Spinal cord (tissue), 10 donors: ENCODE measurements around the gene PRDM15. TPM values are rescaled to one million over a fixed set of nuclear protein-coding genes. Genes with fewer than 3 reads are reported as not detected.

Experiments used
- DNase-seq, 6 donors: peaks; one replicate each; pipeline versions ENCODE4 v3.0.0 to v3.0.0-alpha.2; 2013 to 2015; ENCODE audit warnings: low spot score in 6 of 6, low read depth in 4 of 6
- H3K27ac ChIP-seq: one replicate; pipeline ENCODE4 v1.5.1; 2013; ENCODE audit warnings: low read depth, low read length, control low read depth
- H3K27me3 ChIP-seq: one replicate; pipeline ENCODE4 v1.6.1; 2013; ENCODE audit warnings: low read length; ENCODE audit not compliant: control insufficient read depth, insufficient read depth
- H3K36me3 ChIP-seq: one replicate; pipeline ENCODE4 v1.6.1; 2013; ENCODE audit warnings: low read length; ENCODE audit not compliant: control insufficient read depth, insufficient read depth
- H3K4me1 ChIP-seq: one replicate; pipeline ENCODE4 v1.6.1; 2013; ENCODE audit warnings: low read length; ENCODE audit not compliant: control insufficient read depth, insufficient read depth
- H3K4me3 ChIP-seq: one replicate; pipeline ENCODE4 v1.5.1; 2013; ENCODE audit warnings: low read depth, low read length, control low read depth
- H3K9me3 ChIP-seq: one replicate; pipeline ENCODE4 v1.6.1; 2013; ENCODE audit warnings: low read length; ENCODE audit not compliant: control insufficient read depth, insufficient read depth
- WGBS: methylation state at CpG from one replicate; pipeline ENCODE4 v1.1.5; 2013; ENCODE audit warnings: missing lambda C conversion rate; ENCODE audit not compliant: insufficient coverage; 5-methylcytosine and 5-hydroxymethylcytosine counted together
- polyA plus RNA-seq, 2 donors: library from polyadenylated mRNA; unstranded; fragments of 120-200 nt; gene quantifications; one replicate each; pipeline ENCODE4 v1.2.1, GENCODE V29; 2013; ENCODE audit not compliant: insufficient read length in 2 of 2
- total RNA-seq, 2 donors: library from RNA; depleted of rRNA in 1 of 2; stranded (reverse); fragments of 120-200 nt in 1 of 2; fragments of >200 nt in 1 of 2; gene quantifications; one replicate each; pipeline versions ENCODE4 v1.2.3 to v1.2.4, GENCODE V29; 2013 to 2014
- donor health status: healthy.

PRDM15 gene
- total and polyA plus RNA-seq, 4 donors = 4.1 to 7.1 (median 6.3) TPM

- WGBS = 81% methylated on average over 19 of the region's 21 CpGs
- Histone ChIP-seq H3K9me3 (no peaks in the 10 kb centered on the region), H3K4me3 (no peak overlapping the region), H3K36me3 (peaks cover 73% of the 10 kb centered on the region), H3K27ac (no peak overlapping the region), H3K27me3 (no peaks in the 10 kb centered on the region), H3K4me1 (no peaks in the 10 kb centered on the region)
- DNase-seq = no peak
Observed at GRCh38 chr21:41830764-41831452, 48.2 kb downstream of the PRDM15 start.

GRCh38 chr21:41830145-41830707 lies 48.9 kb downstream of the PRDM15 start:
- no peak for DNase-seq
- H3K9me3 ChIP-seq = no peaks in the 10 kb centered on the region
- no peak overlapping the region for H3K4me3 ChIP-seq
- H3K4me1 ChIP-seq = no peaks in the 10 kb centered on the region
- no peak overlapping the region for H3K27ac ChIP-seq
- 100% methylated on average over 2 of the region's 2 CpGs for WGBS
- peaks cover 73% of the 10 kb centered on the region for H3K36me3 ChIP-seq
- H3K27me3 ChIP-seq = no peaks in the 10 kb centered on the region

DNA sequence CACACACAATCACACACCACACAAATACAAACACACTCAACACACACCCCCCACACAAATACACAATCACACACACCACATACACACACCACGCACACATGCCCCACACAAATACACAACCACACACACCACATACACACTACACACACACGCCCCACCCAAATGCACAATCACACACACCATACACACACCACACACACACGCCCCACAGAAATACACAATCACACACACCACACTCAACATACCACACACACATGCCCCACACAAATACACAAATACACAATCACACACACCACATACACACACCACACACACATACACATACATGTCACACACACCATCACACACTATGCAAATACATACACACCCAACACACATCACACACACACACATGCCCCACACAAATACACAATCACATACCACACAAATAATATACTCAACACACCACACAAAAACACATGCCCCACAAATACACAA lies 50.2 kb downstream of the PRDM15 start:
- H3K27ac ChIP-seq = no peak overlapping the region

GRCh38 chr21:41827951-41828883 lies 50.9 kb downstream of the PRDM15 start:
- DNase-seq = no peak
- H3K9me3 ChIP-seq = no peaks in the 10 kb centered on the region
- H3K4me1 ChIP-seq = no peaks in the 10 kb centered on the region
- no peak overlapping the region for H3K4me3 ChIP-seq
- peaks cover 70% of the 10 kb centered on the region for H3K36me3 ChIP-seq
- WGBS = 88% methylated on average over 39 of the region's 42 CpGs
- H3K27ac ChIP-seq = no peak overlapping the region
- no peaks in the 10 kb centered on the region for H3K27me3 ChIP-seq

More for the DNA sequence above, 50.2 kb downstream of the PRDM15 start:
- 46% methylated on average over 3 of the region's 3 CpGs for WGBS
- H3K4me3 ChIP-seq = no peak overlapping the region
- H3K4me1 ChIP-seq = no peaks in the 10 kb centered on the region
- no peaks in the 10 kb centered on the region for H3K9me3 ChIP-seq
- DNase-seq = no peak
- H3K36me3 ChIP-seq = peaks cover 73% of the 10 kb centered on the region
- H3K27me3 ChIP-seq = no peaks in the 10 kb centered on the region

- H3K27ac ChIP-seq = no peak overlapping the region
- WGBS = 97% methylated on average over 16 of the region's 16 CpGs
- peaks cover 73% of the 10 kb centered on the region for H3K36me3 ChIP-seq
Observed at GRCh38 chr21:41825881-41826280, 53.3 kb downstream of the PRDM15 start.

DNA sequence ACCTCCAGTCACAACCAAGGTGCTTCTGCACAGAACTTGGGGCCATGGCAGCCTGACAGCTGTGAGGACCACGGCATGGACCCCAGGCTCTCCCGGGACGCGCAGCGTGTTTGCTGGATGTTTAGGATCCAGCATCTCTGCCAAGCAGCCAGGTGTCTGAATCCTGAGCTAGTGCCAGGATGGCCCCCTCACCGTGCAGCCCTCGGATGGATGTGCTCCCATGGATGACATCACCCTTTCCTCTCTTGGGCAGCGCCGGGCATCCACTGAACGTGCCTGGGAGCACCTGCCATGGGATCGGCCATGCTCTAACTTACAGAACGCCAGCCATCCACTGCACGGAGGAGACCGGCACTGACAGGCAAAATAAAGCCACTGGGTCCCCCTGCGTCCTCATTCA lies 53.9 kb downstream of the PRDM15 start:
- Histone ChIP-seq H3K27ac (no peak overlapping the region), H3K27me3 (no peaks in the 10 kb centered on the region), H3K9me3 (no peaks in the 10 kb centered on the region), H3K4me1 (no peaks in the 10 kb centered on the region), H3K4me3 (no peak overlapping the region), H3K36me3 (peaks cover 75% of the 10 kb centered on the region)
- 79% methylated on average over 15 of the region's 15 CpGs for WGBS
- no peak for DNase-seq

More at GRCh38 chr21:41825881-41826280, 53.3 kb downstream of the PRDM15 start:
- no peak for DNase-seq
- Histone ChIP-seq H3K4me1 (no peaks in the 10 kb centered on the region), H3K4me3 (no peak overlapping the region), H3K27me3 (no peaks in the 10 kb centered on the region), H3K9me3 (no peaks in the 10 kb centered on the region)

GRCh38 chr21:41824466-41825207 lies 54.5 kb downstream of the PRDM15 start:
- peaks cover 77% of the 10 kb centered on the region for H3K36me3 ChIP-seq
- DNase-seq = no peak

GRCh38 chr21:41823906-41824305 lies 55.2 kb downstream of the PRDM15 start:
- Histone ChIP-seq H3K9me3 (no peaks in the 10 kb centered on the region), H3K4me3 (no peak overlapping the region), H3K27ac (no peak overlapping the region), H3K4me1 (no peaks in the 10 kb centered on the region), H3K36me3 (peaks cover 82% of the 10 kb centered on the region), H3K27me3 (no peaks in the 10 kb centered on the region)
- no peak for DNase-seq
- WGBS = 95% methylated on average over 8 of the region's 12 CpGs

More at GRCh38 chr21:41824466-41825207, 54.5 kb downstream of the PRDM15 start:
- no peaks in the 10 kb centered on the region for H3K4me1 ChIP-seq
- 88% methylated on average over 20 of the region's 22 CpGs for WGBS
- no peak overlapping the region for H3K4me3 ChIP-seq
- H3K9me3 ChIP-seq = no peaks in the 10 kb centered on the region
- no peaks in the 10 kb centered on the region for H3K27me3 ChIP-seq
- H3K27ac ChIP-seq = no peak overlapping the region

- Histone ChIP-seq H3K36me3 (peaks cover 74% of the 10 kb centered on the region), H3K4me1 (no peaks in the 10 kb centered on the region), H3K9me3 (no peaks in the 10 kb centered on the region), H3K4me3 (no peak overlapping the region), H3K27me3 (no peaks in the 10 kb centered on the region), H3K27ac (no peak overlapping the region)
- over 99% methylated on average over 18 of the region's 21 CpGs for WGBS
- no peak for DNase-seq
Observed at GRCh38 chr21:41823166-41823565, 56.0 kb downstream of the PRDM15 start.
